Colonic mucosa (tissue), 4 donors: Measurements from ENCODE around the gene FHIT. TPM values are rescaled to one million over a fixed set of nuclear protein-coding genes. Genes with fewer than 3 reads are reported as not detected.

Experiments used
- DNase-seq: peaks from one replicate; pipeline ENCODE4 v3.0.0-alpha.2; 2020
- H3K27ac ChIP-seq: fragments of 200-600 bp; one replicate; pipeline ENCODE4 v1.8.0; 2021
- H3K27me3 ChIP-seq: fragments of 200-600 bp; one replicate; pipeline ENCODE4 v1.8.0; 2021
- H3K36me3 ChIP-seq: fragments of 200-600 bp; one replicate; pipeline ENCODE4 v1.8.0; 2021
- H3K4me1 ChIP-seq: fragments of 200-600 bp; one replicate; pipeline ENCODE4 v1.8.0; 2021; ENCODE audit warnings: mild to moderate bottlenecking
- H3K4me3 ChIP-seq: fragments of 200-600 bp; one replicate; pipeline ENCODE4 v1.8.0; 2021
- H3K9ac ChIP-seq, 2 donors: one replicate each; pipeline ENCODE4 v1.7.0; 2013; ENCODE audit warnings: control low read depth in 2 of 2, low read depth in 2 of 2, low read length in 2 of 2
- H3K9me3 ChIP-seq: fragments of 200-600 bp; one replicate; pipeline ENCODE4 v1.8.0; 2021
- intact Hi-C: fragments of 100-400 bp; cut with DNase I; formaldehyde crosslinking; loops from one replicate; pipeline ENCODE4 v1.14.1; 2022
- total RNA-seq, 2 donors: library from RNA; stranded (reverse); fragmentation: NEBNext Ultra II Directional in 1 of 2; extraction: Animal tissue kit (Norgen Biotek cat#: 25700) in 1 of 2; gene quantifications; one replicate each; pipeline ENCODE4 v1.2.1, GENCODE V29; 2021
- TF ChIP-seq, protein P1 (sequence below): fragments of 200-600 bp; IDR thresholded peaks from one replicate; pipeline ENCODE4 v1.8.0; 2022; ENCODE audit warnings: antibody characterized with exemption, mild to moderate bottlenecking
- donor health status: healthy.
- donor health status: DM: no; HTN: no; CAD: no.
- donor health status: DM: no; HTN: no; CAD: no.

FHIT gene
- total RNA-seq, 2 donors from 2014 or later: 7.7 to 9.4 TPM

- intact Hi-C loops: no loop called here
- Histone ChIP-seq H3K9ac (no peak overlapping the region), H3K27ac (no peak overlapping the region), H3K27me3 (no peaks in the 10 kb centered on the region), H3K4me3 (no peak overlapping the region), H3K9me3 (no peaks in the 10 kb centered on the region), H3K36me3 (no peaks in the 10 kb centered on the region), H3K4me1 (no peaks in the 10 kb centered on the region)
- no peak for DNase-seq
- TF ChIP-seq, protein P1, sequence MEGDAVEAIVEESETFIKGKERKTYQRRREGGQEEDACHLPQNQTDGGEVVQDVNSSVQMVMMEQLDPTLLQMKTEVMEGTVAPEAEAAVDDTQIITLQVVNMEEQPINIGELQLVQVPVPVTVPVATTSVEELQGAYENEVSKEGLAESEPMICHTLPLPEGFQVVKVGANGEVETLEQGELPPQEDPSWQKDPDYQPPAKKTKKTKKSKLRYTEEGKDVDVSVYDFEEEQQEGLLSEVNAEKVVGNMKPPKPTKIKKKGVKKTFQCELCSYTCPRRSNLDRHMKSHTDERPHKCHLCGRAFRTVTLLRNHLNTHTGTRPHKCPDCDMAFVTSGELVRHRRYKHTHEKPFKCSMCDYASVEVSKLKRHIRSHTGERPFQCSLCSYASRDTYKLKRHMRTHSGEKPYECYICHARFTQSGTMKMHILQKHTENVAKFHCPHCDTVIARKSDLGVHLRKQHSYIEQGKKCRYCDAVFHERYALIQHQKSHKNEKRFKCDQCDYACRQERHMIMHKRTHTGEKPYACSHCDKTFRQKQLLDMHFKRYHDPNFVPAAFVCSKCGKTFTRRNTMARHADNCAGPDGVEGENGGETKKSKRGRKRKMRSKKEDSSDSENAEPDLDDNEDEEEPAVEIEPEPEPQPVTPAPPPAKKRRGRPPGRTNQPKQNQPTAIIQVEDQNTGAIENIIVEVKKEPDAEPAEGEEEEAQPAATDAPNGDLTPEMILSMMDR: no peak
Measured at GRCh38 chr3:59726279-59726678, 1525.0 kb downstream of the FHIT start.

GRCh38 chr3:59717679-59718205, 1533.5 kb downstream of the FHIT start:
- Histone ChIP-seq H3K27ac (no peak overlapping the region), H3K4me3 (no peak overlapping the region), H3K27me3 (no peaks in the 10 kb centered on the region), H3K4me1 (no peaks in the 10 kb centered on the region), H3K9ac (no peak overlapping the region), H3K9me3 (no peaks in the 10 kb centered on the region), H3K36me3 (no peaks in the 10 kb centered on the region)
- TF ChIP-seq, protein P1: no peak
- intact Hi-C loops: no loop called here
- no peak for DNase-seq

GRCh38 chr3:59714066-59714465, 1537.2 kb downstream of the FHIT start:
- Histone ChIP-seq H3K36me3 (no peaks in the 10 kb centered on the region), H3K4me3 (no peak overlapping the region), H3K9me3 (no peaks in the 10 kb centered on the region), H3K9ac (no peak overlapping the region), H3K27me3 (no peaks in the 10 kb centered on the region), H3K27ac (no peak overlapping the region), H3K4me1 (no peaks in the 10 kb centered on the region)
- intact Hi-C loops: no loop called here
- TF ChIP-seq, protein P1: no peak
- DNase-seq: no peak

- DNase-seq: no peak
- Histone ChIP-seq H3K9ac (no peak overlapping the region), H3K4me1 (no peaks in the 10 kb centered on the region), H3K36me3 (no peaks in the 10 kb centered on the region), H3K27me3 (no peaks in the 10 kb centered on the region), H3K4me3 (no peak overlapping the region), H3K9me3 (no peaks in the 10 kb centered on the region), H3K27ac (no peak overlapping the region)
- TF ChIP-seq, protein P1: no peak
- intact Hi-C loops: no loop called here
Measured at GRCh38 chr3:59710554-59710953, 1540.7 kb downstream of the FHIT start.

DNA sequence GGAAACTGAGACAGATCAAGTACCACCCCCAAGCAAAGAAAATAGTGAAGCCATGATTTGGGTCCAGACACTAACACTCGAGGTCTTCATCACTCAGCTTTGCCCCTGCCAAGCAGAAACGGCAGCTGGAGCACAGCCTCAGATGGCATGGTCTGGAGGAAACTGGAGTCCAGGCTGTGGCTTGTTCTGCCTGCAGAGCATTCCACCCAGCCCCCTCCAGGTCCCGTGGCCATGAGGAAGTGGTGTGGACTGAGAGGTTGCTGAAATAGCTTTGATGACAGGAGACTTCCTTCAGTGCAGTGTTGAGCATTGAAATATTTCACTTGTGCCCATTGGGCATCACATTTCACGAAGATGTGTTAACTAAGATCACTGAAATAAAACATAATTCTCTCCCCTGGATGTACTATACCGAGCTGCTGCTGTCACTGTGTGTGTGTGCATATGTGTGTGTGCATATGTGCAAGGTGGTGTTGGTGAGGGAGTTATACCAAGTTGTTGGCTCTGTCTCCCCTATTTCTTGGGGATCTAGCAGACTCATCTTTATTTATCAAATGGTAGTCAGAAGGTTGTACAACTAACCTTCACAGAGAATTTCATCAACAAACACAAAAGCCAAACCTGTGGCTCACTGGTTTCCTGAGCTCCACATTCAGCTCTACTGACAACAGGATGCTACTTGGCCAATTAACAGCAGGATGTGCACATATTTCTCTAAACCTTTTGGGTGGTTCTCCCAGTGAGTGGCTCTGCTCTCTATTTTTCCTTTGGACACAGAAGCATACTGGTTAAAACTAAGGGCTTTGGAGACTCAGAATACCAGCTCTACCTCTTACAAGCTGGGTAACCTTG, 1541.3 kb downstream of the FHIT start:
- H3K4me1 ChIP-seq: no peaks in the 10 kb centered on the region
- H3K9ac ChIP-seq: no peak overlapping the region
- TF ChIP-seq, protein P1: no peak
- no peak overlapping the region for H3K27ac ChIP-seq
- peak; percentile 24 for DNase-seq
- H3K4me3 ChIP-seq: no peak overlapping the region
- H3K9me3 ChIP-seq: no peaks in the 10 kb centered on the region
- no peaks in the 10 kb centered on the region for H3K36me3 ChIP-seq
- H3K27me3 ChIP-seq: no peaks in the 10 kb centered on the region
- intact Hi-C loops: no loop called here
